ENCODE data around the gene MMP20.

- TF ChIP-seq EZH2 (IDR thresholded peaks at IDR 0.05; ENCODE audit: insufficient read depth, poor library complexity, severe bottlenecking) (no peak), EZH2phosphoT487 (IDR thresholded peaks at IDR 0.05; ENCODE audit: insufficient read depth, low read depth) (no peak)
Observed at GRCh38 chr11:102655547-102655946, 30.4 kb upstream of the MMP20 start.
